Panc1 (cell line): Measurements from ENCODE around the gene KYNU. TPM values are rescaled to one million over a fixed set of nuclear protein-coding genes. Genes with fewer than 3 reads are reported as not detected.

Source experiments
- ATAC-seq: fragments of 200-7000 bp; cut with Tn5 transposase; 2 replicates; pipeline ENCODE4 v1.9.1; 2020; ENCODE audit warnings: mild to moderate bottlenecking, moderate library complexity
- BruUV-seq: library from RNA; stranded (reverse); fragments of 400-500 nt; replicated peaks from 2 replicates; lab custom pipeline; 2021; lab: Mats Ljungman, UMichigan
- CTCF ChIA-PET: fragments of 300-600 bp; sonication (Branson Sonifier 250); formaldehyde crosslinking; loops from one replicate; lab custom pipeline; 2022; ENCODE audit warnings: antibody characterized with exemption; lab: Charles Lee
- POLR2A ChIA-PET: fragments of 300-600 bp; sonication (Branson Sonifier 250); formaldehyde crosslinking; loops from one replicate; lab custom pipeline; 2022; ENCODE audit warnings: antibody characterized with exemption; lab: Charles Lee
- DNase-seq: peaks from one replicate; pipeline ENCODE4 v3.0.0-alpha.2; 2010; ENCODE audit warnings: low read depth, low spot score
- H3K27ac ChIP-seq: 2 replicates; pipeline ENCODE4 v1.5.1; 2011; ENCODE audit warnings: mild to moderate bottlenecking, low read length, inconsistent platforms
- H3K27me3 ChIP-seq: fragments of 200-500 bp; sonication (Bioruptor generic); 2 replicates; pipeline ENCODE4 v1.6.0; 2014; ENCODE audit warnings: low read length, inconsistent platforms; ENCODE audit not compliant: control insufficient read depth, insufficient read depth
- H3K36me3 ChIP-seq: fragments of 200-500 bp; sonication (Bioruptor generic); 2 replicates; pipeline ENCODE4 v1.5.1; 2014; ENCODE audit warnings: inconsistent platforms, mild to moderate bottlenecking, low read length, moderate library complexity; ENCODE audit not compliant: control insufficient read depth, insufficient read depth
- H3K4me1 ChIP-seq: 2 replicates; pipeline ENCODE4 v1.5.1; 2011; ENCODE audit warnings: inconsistent platforms, mild to moderate bottlenecking, low read length, moderate library complexity; ENCODE audit not compliant: control insufficient read depth, insufficient read depth
- H3K4me3 ChIP-seq, 2 experiments: 2 replicates each; pipeline ENCODE4 v1.5.1; 2011 to 2012; ENCODE audit warnings: low read depth in 2 of 2, low read length in 2 of 2, mild to moderate bottlenecking in 2 of 2, inconsistent platforms in 1 of 2, moderate library complexity in 1 of 2
- H3K9me3 ChIP-seq: fragments of 200-500 bp; sonication (Bioruptor generic); 2 replicates; pipeline ENCODE4 v1.5.1; 2014; ENCODE audit warnings: low read depth, mild to moderate bottlenecking, inconsistent platforms, low read length, moderate library complexity; ENCODE audit not compliant: control insufficient read depth, insufficient read depth
- CTCF ChIP-seq: fragments of 450-650 bp; IDR thresholded peaks from 2 replicates; pipeline ENCODE4 v1.5.1; 2017; ENCODE audit warnings: mild to moderate bottlenecking
- POLR2AphosphoS5 ChIP-seq: IDR thresholded peaks from 2 replicates; pipeline ENCODE4 v1.6.1; 2012; ENCODE audit warnings: mild to moderate bottlenecking, low read depth, low read length, moderate library complexity
- REST ChIP-seq, 2 experiments: IDR thresholded peaks; 2 replicates each; pipeline ENCODE4 v1.6.1; 2011 to 2012; ENCODE audit warnings: low read depth in 2 of 2, control low read depth in 1 of 2, low read length in 1 of 2, mild to moderate bottlenecking in 1 of 2, moderate library complexity in 1 of 2; ENCODE audit not compliant: insufficient read depth in 1 of 2
- SIN3A ChIP-seq: IDR thresholded peaks from 2 replicates; pipeline ENCODE4 v1.6.1; 2012; ENCODE audit warnings: low read depth, mild to moderate bottlenecking, low read length, moderate library complexity, borderline replicate concordance; ENCODE audit not compliant: insufficient read depth
- TCF7L2 ChIP-seq: IDR thresholded peaks from 2 replicates; pipeline ENCODE4 v1.6.1; 2011; ENCODE audit warnings: mild to moderate bottlenecking, low read depth, low read length, inconsistent platforms
- in situ Hi-C: cut with HindIII; loops from 2 replicates; pipeline ENCODE4 v1.10.0; 2016; ENCODE audit warnings: low sequenced_read_pairs, low pct_unique_long_range_greater_than_20kb
- intact Hi-C: fragments of 100-400 bp; cut with micrococcal nuclease; formaldehyde crosslinking; loops from one replicate; pipeline ENCODE4 v1.10.0; 2022; ENCODE audit not compliant: unreplicated experiment
- total RNA-seq: library from RNA; stranded (reverse); gene quantifications from one replicate; pipeline ENCODE4 v1.2.1, GENCODE V29; 2021; ENCODE audit not compliant: unreplicated experiment

Gene KYNU
- total RNA-seq, 1 experiment from 2014 or later = not detected

DNA sequence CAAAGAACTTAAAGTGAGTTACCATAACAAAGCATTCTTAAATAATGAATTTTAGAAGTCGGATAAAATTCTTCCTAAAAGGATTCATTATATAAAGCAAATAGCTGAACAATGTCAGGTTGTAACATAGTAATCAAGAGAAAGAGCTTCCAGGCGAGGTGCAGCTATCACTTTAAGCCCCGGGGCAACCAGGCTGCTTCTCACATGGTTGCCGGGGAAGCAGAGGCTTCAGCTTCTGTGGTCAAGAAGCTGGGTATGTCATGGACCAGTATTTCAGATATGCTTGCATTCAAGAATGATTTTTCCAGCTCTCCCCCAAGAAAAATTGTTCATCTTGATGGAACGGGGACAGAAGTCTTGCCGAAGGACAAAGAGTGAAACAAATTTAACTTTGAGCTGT is 23.6 kb upstream of the KYNU start:
- no peaks in the 10 kb centered on the region for H3K36me3 ChIP-seq
- H3K27ac ChIP-seq = no peak overlapping the region
- ChIA-PET POLR2A (no interaction called here), CTCF (no interaction called here)
- no TSS peak for BruUV-seq
- no peaks in the 10 kb centered on the region for H3K27me3 ChIP-seq
- H3K4me3 ChIP-seq = no peak overlapping the region
- H3K9me3 ChIP-seq = no peaks in the 10 kb centered on the region
- no peaks in the 10 kb centered on the region; the same call in 1 of the 2 replicates for H3K4me1 ChIP-seq
- in situ Hi-C loops = no loop called here
- no peak for ATAC-seq
- TF ChIP-seq SIN3A = no peak
- no peak for TF ChIP-seq REST (IDR thresholded peaks at IDR 0.05; ENCODE audit: insufficient read depth in 1 of 2, low read depth in 2 of 2, low read length in 1 of 2)
- TF ChIP-seq TCF7L2 = no peak
- TF ChIP-seq POLR2AphosphoS5 = no peak
- DNase-seq = no peak
- intact Hi-C loops = no loop called here

- H3K9me3 ChIP-seq = no peaks in the 10 kb centered on the region
- ATAC-seq (no peak), DNase-seq (no peak)
- intact Hi-C loops (no loop called here), in situ Hi-C loops (no loop called here)
- H3K27ac ChIP-seq = no peak overlapping the region
- POLR2A ChIA-PET = interaction anchor here (0.6 kb wide), 1 partner anchor 156 kb away, joined by 6 read pairs; no protein-coding TSS in a partner anchor
- H3K4me3 ChIP-seq = no peak overlapping the region
- H3K27me3 ChIP-seq = no peaks in the 10 kb centered on the region
- CTCF ChIA-PET = no interaction called here
- no peaks in the 10 kb centered on the region for H3K36me3 ChIP-seq
- no TSS peak for BruUV-seq
- H3K4me1 ChIP-seq = no peaks in the 10 kb centered on the region
- TF ChIP-seq SIN3A (no peak), CTCF (no peak), REST (IDR thresholded peaks at IDR 0.05; ENCODE audit: insufficient read depth in 1 of 2, low read depth in 2 of 2, low read length in 1 of 2) (no peak), POLR2AphosphoS5 (no peak), TCF7L2 (no peak)
These were observed 20.0 kb upstream of the KYNU start for GRCh38 chr2:142857256-142858164.
